Mucosa of descending colon (tissue), 3 donors: Measurements from ENCODE around the gene SCD5. TPM values are rescaled to one million over a fixed set of nuclear protein-coding genes. Genes with fewer than 3 reads are reported as not detected.

ENCODE experiments used
- ATAC-seq: fragments of 200-7000 bp; cut with Tn5 transposase; one replicate; pipeline ENCODE4 v1.9.1; 2020; ENCODE audit warnings: mild to moderate bottlenecking, moderate library complexity
- DNase-seq, 3 donors: peaks; one replicate each; pipeline ENCODE4 v3.0.0-alpha.2; 2020
- H3K36me3 ChIP-seq: fragments of 200-600 bp; one replicate; pipeline ENCODE4 v1.8.0; 2021; ENCODE audit warnings: low read depth, mild to moderate bottlenecking
- H3K4me1 ChIP-seq: fragments of 200-600 bp; one replicate; pipeline ENCODE4 v1.8.0; 2021; ENCODE audit warnings: low read depth, mild to moderate bottlenecking
- H3K4me3 ChIP-seq: fragments of 200-600 bp; one replicate; pipeline ENCODE4 v1.8.0; 2021; ENCODE audit warnings: mild to moderate bottlenecking
- H3K9me3 ChIP-seq: fragments of 200-600 bp; one replicate; pipeline ENCODE4 v1.8.0; 2021; ENCODE audit warnings: mild to moderate bottlenecking
- CTCF ChIP-seq: fragments of 200-600 bp; IDR thresholded peaks from one replicate; pipeline ENCODE4 v1.8.0; 2022; ENCODE audit warnings: antibody characterized with exemption, mild to moderate bottlenecking
- intact Hi-C, 2 donors: fragments of 100-400 bp; cut with DNase I in 1 of 2; cut with micrococcal nuclease in 1 of 2; formaldehyde crosslinking; loops; one replicate each; pipeline versions ENCODE4 v1.11.0 to v1.11.1; 2022; cut with DNase I, micrococcal nuclease
- microRNA-seq: library from miRNA; unstranded; fragments of <30 nt; microRNA quantifications from one replicate; pipeline ENCODE4, GENCODE V29; 2019
- total RNA-seq, 3 donors: library from RNA; stranded (reverse); fragmentation: NEBNext Ultra II Directional in 2 of 3; extraction: Animal tissue kit (Norgen Biotek cat#: 25700) in 2 of 3; gene quantifications; one replicate each; pipeline versions ENCODE4 v1.2.1 to v1.2.4, GENCODE V29; 2021 to 2023
- donor health status: DM: no; HTN: no; CAD: no; lungs with moderate emphysema.
- donor health status: DM: no; HTN: no; CAD: no.
- donor health status: DM: no; HTN: yes; CAD: no.

The SCD5 gene
- total RNA-seq, 3 donors from 2014 or later, result 1.5 to 19.9 (median 2.8) TPM

GRCh38 chr4:82587826-82588540 lies 210.6 kb downstream of the SCD5 start:
- no peak for TF ChIP-seq CTCF
- H3K9me3 ChIP-seq, result no peaks in the 10 kb centered on the region
- intact Hi-C loops, result no loop called here

GRCh38 chr4:82585690-82586435 lies 212.7 kb downstream of the SCD5 start:
- ATAC-seq, result no peak
- Histone ChIP-seq H3K4me3 (no peak overlapping the region), H3K36me3 (no peaks in the 10 kb centered on the region), H3K9me3 (no peaks in the 10 kb centered on the region), H3K4me1 (no peaks in the 10 kb centered on the region)
- TF ChIP-seq CTCF, result no peak
- no peak for DNase-seq
- intact Hi-C loops, result no loop called here

More at GRCh38 chr4:82587826-82588540, 210.6 kb downstream of the SCD5 start:
- ATAC-seq (no peak), DNase-seq (no peak)
- no peaks in the 10 kb centered on the region for H3K4me1 ChIP-seq
- no peak overlapping the region for H3K4me3 ChIP-seq
- H3K36me3 ChIP-seq, result no peaks in the 10 kb centered on the region

GRCh38 chr4:82584931-82585330 lies 213.7 kb downstream of the SCD5 start:
- Histone ChIP-seq H3K9me3 (no peaks in the 10 kb centered on the region), H3K4me1 (no peaks in the 10 kb centered on the region)
- intact Hi-C loops, result no loop called here

GRCh38 chr4:82583897-82584587 lies 214.6 kb downstream of the SCD5 start:
- H3K36me3 ChIP-seq, result no peaks in the 10 kb centered on the region
- DNase-seq (no peak), ATAC-seq (no peak)
- intact Hi-C loops, result no loop called here
- H3K4me1 ChIP-seq, result no peaks in the 10 kb centered on the region
- no peak for TF ChIP-seq CTCF
- H3K9me3 ChIP-seq, result no peaks in the 10 kb centered on the region
- H3K4me3 ChIP-seq, result no peak overlapping the region

More at GRCh38 chr4:82584931-82585330, 213.7 kb downstream of the SCD5 start:
- H3K4me3 ChIP-seq, result no peak overlapping the region
- TF ChIP-seq CTCF, result no peak
- H3K36me3 ChIP-seq, result no peaks in the 10 kb centered on the region
- no peak for ATAC-seq
- DNase-seq, result no peak

- ATAC-seq, result no peak
- DNase-seq, result no peak
- H3K9me3 ChIP-seq, result no peaks in the 10 kb centered on the region
- H3K4me3 ChIP-seq, result no peak overlapping the region
- H3K4me1 ChIP-seq, result no peaks in the 10 kb centered on the region
- TF ChIP-seq CTCF, result no peak
- intact Hi-C loops, result no loop called here
- H3K36me3 ChIP-seq, result no peaks in the 10 kb centered on the region
Observed at GRCh38 chr4:82579932-82580331, 218.7 kb downstream of the SCD5 start.

Small RNA genes lying within 50 kb of the gene (microRNA-seq; reads per million reads assigned to microRNA genes)
- not detected for gene MIR575

Other genes with a start within 250 kb of the SCD5 start
- gene TMEM150C, start 236.8 kb downstream of the SCD5 start, total RNA-seq, result 1 to 10 TPM; 1.6 to 9.4 (median 3.4) TPM
- 100 to 1,000 TPM; 167 to 179 (median 176) TPM for gene SEC31A, start 92.4 kb upstream of the SCD5 start, total RNA-seq
- gene THAP9, start 101.9 kb upstream of the SCD5 start, total RNA-seq, result 1 to 10 TPM; 2.9 to 5.1 (median 5.0) TPM
- gene LIN54, start 212.0 kb upstream of the SCD5 start, total RNA-seq, result 10 to 100 TPM; 15.6 to 16.7 (median 15.8) TPM
- 10 to 100 TPM; 16.7 to 26.1 (median 26.0) TPM for gene COPS4, start 236.4 kb upstream of the SCD5 start, total RNA-seq